ENCODE data around the gene TERT.

The TERT gene

DNA sequence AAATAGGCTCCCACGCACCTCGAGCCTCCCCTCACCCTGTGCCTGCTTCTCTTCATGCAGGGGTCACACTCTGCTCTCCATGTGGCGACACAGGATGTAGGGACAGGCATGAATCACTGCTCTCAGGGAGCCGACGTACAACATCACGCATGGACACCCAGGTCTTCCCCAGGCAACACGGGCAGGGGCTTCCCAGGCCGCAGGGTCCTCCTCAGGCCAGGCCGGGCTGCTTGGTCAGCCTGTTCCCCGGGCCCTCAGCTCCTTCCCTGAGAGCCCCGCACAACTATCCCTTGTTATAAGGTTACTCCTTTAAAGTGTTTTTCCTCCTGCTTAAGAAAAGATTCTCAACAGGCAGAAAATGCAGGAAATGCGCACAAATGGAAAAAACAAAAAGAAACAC lies 68.6 kb downstream of the TERT start:
- in situ Hi-C loops (cut with MboI; ENCODE audit: low sequenced_read_pairs, unreplicated experiment): no loop called here
- no peak for TF ChIP-seq CTCF (IDR thresholded peaks at IDR 0.05; ENCODE audit: borderline replicate concordance, control extremely low read depth, extremely low read depth, insufficient read depth, missing control alignments)

DNA sequence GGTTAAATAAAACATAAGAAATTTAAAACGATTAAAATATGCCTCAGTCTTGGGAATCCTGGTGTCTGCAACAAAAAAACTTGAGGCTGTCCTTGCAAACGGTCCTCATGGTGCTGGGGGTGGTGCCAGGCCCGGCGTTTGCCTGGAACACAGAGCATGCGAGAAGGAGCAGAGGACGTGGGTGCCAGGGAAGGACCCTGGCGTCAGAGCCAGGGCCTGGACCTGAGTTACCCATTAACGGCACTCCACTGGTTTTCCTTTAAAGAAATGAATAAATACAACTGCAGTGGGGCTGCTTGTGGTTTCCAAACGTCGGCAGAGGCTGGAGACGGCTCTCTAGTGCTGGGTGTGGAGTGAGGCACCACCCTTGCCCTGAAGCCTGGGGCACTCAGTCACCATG lies 69.8 kb downstream of the TERT start, which contains the start of gene SLC6A18:
Gene SLC6A18, plus strand, starts transcription at position 301 of the 400 bp plus-strand sequence. Its CDS starts 97 bp downstream, at position 398.
- no peak for DNase-seq (ENCODE audit: low spot score)
- TF ChIP-seq CTCF (IDR thresholded peaks at IDR 0.05; ENCODE audit: borderline replicate concordance, control extremely low read depth, extremely low read depth, insufficient read depth, missing control alignments): no peak
- in situ Hi-C loops (cut with MboI; ENCODE audit: low sequenced_read_pairs, unreplicated experiment): no loop called here

More for the DNA sequence above, 68.6 kb downstream of the TERT start:
- no peak for DNase-seq (ENCODE audit: low spot score)

GRCh38 chr5:1224631-1225030 lies 70.2 kb downstream of the TERT start:
- in situ Hi-C loops (cut with MboI; ENCODE audit: low sequenced_read_pairs, unreplicated experiment): no loop called here
- no peak for DNase-seq (ENCODE audit: low spot score)
- no peak for TF ChIP-seq CTCF (IDR thresholded peaks at IDR 0.05; ENCODE audit: borderline replicate concordance, control extremely low read depth, extremely low read depth, insufficient read depth, missing control alignments)

DNA sequence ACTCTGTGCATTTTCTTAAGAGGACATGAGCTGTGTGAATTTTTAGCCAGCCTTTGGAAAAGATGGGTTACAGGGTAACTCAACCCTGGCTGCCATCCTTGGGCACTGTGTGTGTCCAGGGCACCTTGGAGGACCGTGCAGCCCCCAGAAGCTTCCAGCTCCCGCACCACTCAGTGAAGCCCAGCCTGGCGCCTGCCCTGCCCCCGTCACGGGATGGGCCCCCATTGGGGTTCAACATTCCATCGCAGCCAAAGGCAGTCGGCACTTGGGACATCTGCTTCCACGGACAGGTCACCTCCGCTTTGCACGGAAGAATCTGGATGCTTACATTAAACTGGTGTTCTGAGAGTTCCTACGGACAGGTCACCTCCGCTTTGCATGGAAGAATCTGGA lies 71.6 kb downstream of the TERT start:
- DNase-seq (ENCODE audit: low spot score): no peak
- TF ChIP-seq CTCF (IDR thresholded peaks at IDR 0.05; ENCODE audit: borderline replicate concordance, control extremely low read depth, extremely low read depth, insufficient read depth, missing control alignments): no peak
- in situ Hi-C loops (cut with MboI; ENCODE audit: low sequenced_read_pairs, unreplicated experiment): no loop called here

DNA sequence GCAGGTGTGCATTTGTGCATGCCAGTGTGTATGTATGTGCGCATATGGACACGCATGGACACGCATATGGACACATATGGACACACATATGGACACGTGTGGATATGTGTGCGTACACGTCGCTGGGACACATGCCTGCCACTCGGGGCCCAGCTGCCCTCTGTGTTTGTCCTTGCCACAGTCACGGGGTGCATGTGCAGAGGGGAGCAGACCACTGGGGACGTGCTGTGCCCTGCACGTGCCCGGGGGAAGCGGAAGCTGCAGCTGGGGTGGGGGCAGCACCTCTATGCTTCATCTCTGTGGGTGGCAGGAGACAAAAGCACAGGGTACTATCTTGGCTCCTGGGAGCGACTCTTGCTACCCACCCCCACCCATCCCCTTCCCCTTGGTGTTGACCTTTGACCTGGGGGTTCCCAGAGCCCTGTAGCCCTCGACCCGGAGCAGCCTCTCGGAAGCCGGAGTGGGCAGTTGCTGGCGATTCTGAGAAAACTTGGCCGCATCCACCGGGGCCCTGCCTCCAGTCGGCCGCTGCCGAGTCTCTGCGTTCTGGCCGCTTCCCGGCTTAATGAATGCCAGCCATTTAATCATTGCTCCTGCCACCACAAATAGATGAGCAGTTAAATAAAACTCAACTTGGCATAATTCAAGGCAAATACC lies 72.1 kb downstream of the TERT start:
- DNase-seq (ENCODE audit: low spot score): no peak
- TF ChIP-seq CTCF (IDR thresholded peaks at IDR 0.05; ENCODE audit: borderline replicate concordance, control extremely low read depth, extremely low read depth, insufficient read depth, missing control alignments): no peak
- in situ Hi-C loops (cut with MboI; ENCODE audit: low sequenced_read_pairs, unreplicated experiment): no loop called here

GRCh38 chr5:1222147-1222546 lies 72.7 kb downstream of the TERT start:
- no peak for DNase-seq (ENCODE audit: low spot score)
- TF ChIP-seq CTCF (IDR thresholded peaks at IDR 0.05; ENCODE audit: borderline replicate concordance, control extremely low read depth, extremely low read depth, insufficient read depth, missing control alignments): no peak
- in situ Hi-C loops (cut with MboI; ENCODE audit: low sequenced_read_pairs, unreplicated experiment): no loop called here

All from GM13976 (cell line).